ENCODE results near the gene KLHL21. TPM values are rescaled to one million over a fixed set of nuclear protein-coding genes. Genes with fewer than 3 reads are reported as not detected.

Gene KLHL21
- total RNA-seq, 1 experiment from 2014 or later, result 27.5 TPM

DNA sequence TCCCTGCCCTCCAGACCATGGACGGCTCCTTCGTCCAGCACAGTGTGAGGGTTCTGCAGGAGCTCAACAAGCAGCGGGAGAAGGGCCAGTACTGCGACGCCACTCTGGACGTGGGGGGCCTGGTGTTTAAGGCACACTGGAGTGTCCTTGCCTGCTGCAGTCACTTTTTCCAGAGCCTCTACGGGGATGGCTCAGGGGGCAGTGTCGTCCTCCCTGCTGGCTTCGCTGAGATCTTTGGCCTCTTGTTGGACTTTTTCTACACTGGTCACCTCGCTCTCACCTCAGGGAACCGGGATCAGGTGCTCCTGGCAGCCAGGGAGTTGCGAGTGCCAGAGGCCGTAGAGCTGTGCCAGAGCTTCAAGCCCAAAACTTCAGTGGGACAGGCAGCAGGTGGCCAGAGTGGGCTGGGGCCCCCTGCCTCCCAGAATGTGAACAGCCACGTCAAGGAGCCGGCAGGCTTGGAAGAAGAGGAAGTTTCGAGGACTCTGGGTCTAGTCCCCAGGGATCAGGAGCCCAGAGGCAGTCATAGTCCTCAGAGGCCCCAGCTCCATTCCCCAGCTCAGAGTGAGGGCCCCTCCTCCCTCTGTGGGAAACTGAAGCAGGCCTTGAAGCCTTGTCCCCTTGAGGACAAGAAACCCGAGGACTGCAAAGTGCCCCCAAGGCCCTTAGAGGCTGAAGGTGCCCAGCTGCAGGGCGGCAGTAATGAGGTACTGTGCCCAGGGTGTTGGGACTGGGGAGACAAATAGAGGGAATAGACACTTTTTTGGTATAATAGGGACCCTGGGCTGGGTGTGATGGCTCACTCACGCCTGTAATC is 21.9 kb downstream of the KLHL21 start:
- Histone ChIP-seq H3K4me2 (ENCODE audit: low read length) (peak overlapping the region; percentile 84), H3K9me2 (ENCODE audit: insufficient read depth) (no peaks in the 10 kb centered on the region), H3K9ac (ENCODE audit: low read length) (peak overlapping the region; percentile 74), H2AFZ (ENCODE audit: low read depth, low read length, poor library complexity, severe bottlenecking) (no peak overlapping the region), H3K27me3 (ENCODE audit: insufficient read depth, low read length) (no peaks in the 10 kb centered on the region), H3K4me3 (replicated peaks in 1 of 2; ENCODE audit: low read depth in 1 of 2, low read length in 2 of 2) (peak overlapping the region; percentile 79 to 91), H3K4me1 (ENCODE audit: control insufficient read depth in 1 of 2, insufficient read depth in 2 of 2, low read length in 2 of 2) (peaks cover 14 to 23% of the 10 kb centered on the region in 2 experiments), H3K9me3 (ENCODE audit: control insufficient read depth in 1 of 2, insufficient read depth in 1 of 2, low read depth in 1 of 2, low read length in 2 of 2) (no peaks in the 10 kb centered on the region), H4K20me1 (ENCODE audit: insufficient read depth) (no peaks in the 10 kb centered on the region), H3K36me3 (ENCODE audit: control insufficient read depth in 1 of 2, insufficient read depth in 2 of 2, low read length in 2 of 2) (peaks cover 0 to 2% of the 10 kb centered on the region in 2 experiments; a peak in 1 of 4 replicates), H3K79me2 (ENCODE audit: insufficient read depth, low read length) (peaks cover 30% of the 10 kb centered on the region), H3K27ac (ENCODE audit: low read depth, low read length) (peak overlapping the region; percentile 48)
- RAD21 ChIA-PET (ENCODE audit: low non-redundant PET in 1 of 2, low total read pairs in 2 of 2, uncharacterized antibody in 2 of 2, unreplicated experiment in 2 of 2), result no interaction called here
- DNase-seq (ENCODE audit: low read depth, low spot score) (no peak), ATAC-seq (peak; percentile 14)
- CTCF ChIA-PET, result interaction anchor here (1.7 kb wide), 1 partner anchor 27 kb away, joined by 4 read pairs; the partner anchor contains the start of gene NOL9
- TF ChIP-seq, protein P1, sequence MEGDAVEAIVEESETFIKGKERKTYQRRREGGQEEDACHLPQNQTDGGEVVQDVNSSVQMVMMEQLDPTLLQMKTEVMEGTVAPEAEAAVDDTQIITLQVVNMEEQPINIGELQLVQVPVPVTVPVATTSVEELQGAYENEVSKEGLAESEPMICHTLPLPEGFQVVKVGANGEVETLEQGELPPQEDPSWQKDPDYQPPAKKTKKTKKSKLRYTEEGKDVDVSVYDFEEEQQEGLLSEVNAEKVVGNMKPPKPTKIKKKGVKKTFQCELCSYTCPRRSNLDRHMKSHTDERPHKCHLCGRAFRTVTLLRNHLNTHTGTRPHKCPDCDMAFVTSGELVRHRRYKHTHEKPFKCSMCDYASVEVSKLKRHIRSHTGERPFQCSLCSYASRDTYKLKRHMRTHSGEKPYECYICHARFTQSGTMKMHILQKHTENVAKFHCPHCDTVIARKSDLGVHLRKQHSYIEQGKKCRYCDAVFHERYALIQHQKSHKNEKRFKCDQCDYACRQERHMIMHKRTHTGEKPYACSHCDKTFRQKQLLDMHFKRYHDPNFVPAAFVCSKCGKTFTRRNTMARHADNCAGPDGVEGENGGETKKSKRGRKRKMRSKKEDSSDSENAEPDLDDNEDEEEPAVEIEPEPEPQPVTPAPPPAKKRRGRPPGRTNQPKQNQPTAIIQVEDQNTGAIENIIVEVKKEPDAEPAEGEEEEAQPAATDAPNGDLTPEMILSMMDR (IDR thresholded peaks at IDR 0.05 in 2 of 3, conservative IDR thresholded peaks at IDR 0.05 in 1 of 3; ENCODE audit: borderline replicate concordance in 1 of 3, insufficient read depth in 1 of 3, low read depth in 2 of 3, low read length in 2 of 3), result peak in 2 of 3 experiments; percentile 26 to 27; a peak in 2 of 6 replicates
- TF ChIP-seq YY1 (IDR thresholded peaks at IDR 0.05; ENCODE audit: extremely low read depth, insufficient replicate concordance, low read depth, low read length), result no peak
- intact Hi-C loops (cut with micrococcal nuclease), result no loop called here
- TSS peak; percentile 52 for BruUV-seq (replicated peaks)
- POLR2A ChIA-PET, result interaction anchor here (0.7 to 1.6 kb wide), 2 partner anchors 21 to 46 kb away, joined by 3 to 10 read pairs; partner anchors contain the start of gene KLHL21

DNA sequence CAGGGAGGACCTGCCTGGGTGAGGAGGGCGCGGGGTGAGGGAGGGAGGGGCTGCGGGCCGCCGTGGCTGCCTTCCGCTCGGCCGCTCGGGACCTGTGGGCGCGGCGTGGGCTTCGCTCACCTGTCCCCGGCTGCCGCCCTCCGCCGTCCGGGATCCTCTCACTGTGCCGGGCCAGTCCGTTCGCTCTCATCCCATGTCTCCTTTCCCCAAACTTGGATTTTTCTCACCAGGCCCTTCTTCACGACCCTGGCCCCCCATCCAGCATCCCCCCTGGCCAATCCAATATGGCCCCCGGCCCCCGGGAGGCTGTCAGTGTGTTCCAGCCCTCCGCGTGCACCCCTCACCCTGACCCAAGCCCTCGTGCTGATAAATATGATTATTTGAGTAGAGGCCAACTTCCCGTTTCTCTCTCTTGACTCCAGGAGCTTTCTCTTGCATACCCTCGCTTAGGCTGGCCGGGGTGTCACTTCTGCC is 22.5 kb downstream of the KLHL21 start:
- Histone ChIP-seq H4K20me1 (ENCODE audit: insufficient read depth) (no peaks in the 10 kb centered on the region), H2AFZ (ENCODE audit: low read depth, low read length, poor library complexity, severe bottlenecking) (no peak overlapping the region), H3K9me3 (ENCODE audit: control insufficient read depth in 1 of 2, insufficient read depth in 1 of 2, low read depth in 1 of 2, low read length in 2 of 2) (no peaks in the 10 kb centered on the region), H3K4me3 (replicated peaks in 1 of 2; ENCODE audit: low read depth in 1 of 2, low read length in 2 of 2) (peak overlapping the region; percentile 79 to 91), H3K9me2 (ENCODE audit: insufficient read depth) (no peaks in the 10 kb centered on the region), H3K9ac (ENCODE audit: low read length) (peak overlapping the region; percentile 74), H3K4me2 (ENCODE audit: low read length) (peak overlapping the region; percentile 84), H3K79me2 (ENCODE audit: insufficient read depth, low read length) (peaks cover 30% of the 10 kb centered on the region), H3K27ac (ENCODE audit: low read depth, low read length) (peak overlapping the region; percentile 48), H3K36me3 (ENCODE audit: control insufficient read depth in 1 of 2, insufficient read depth in 2 of 2, low read length in 2 of 2) (peaks cover 0 to 2% of the 10 kb centered on the region in 2 experiments; a peak in 1 of 4 replicates), H3K4me1 (ENCODE audit: control insufficient read depth in 1 of 2, insufficient read depth in 2 of 2, low read length in 2 of 2) (peaks cover 14 to 23% of the 10 kb centered on the region in 2 experiments), H3K27me3 (ENCODE audit: insufficient read depth, low read length) (no peaks in the 10 kb centered on the region)
- intact Hi-C loops (cut with micrococcal nuclease), result no loop called here
- ATAC-seq, result peak; percentile 59
- CTCF ChIA-PET, result interaction anchor here (1.4 to 1.7 kb wide), 2 partner anchors 10 to 26 kb away, joined by 3 to 4 read pairs; partner anchors contain the start of gene NOL9
- no TSS peak for BruUV-seq (replicated peaks)
- TF ChIP-seq CEBPB (IDR thresholded peaks at IDR 0.05; ENCODE audit: low read depth), result no peak
- TF ChIP-seq YY1 (IDR thresholded peaks at IDR 0.05; ENCODE audit: extremely low read depth, insufficient replicate concordance, low read depth, low read length), result peak; percentile 38
- TF ChIP-seq, protein P2, sequence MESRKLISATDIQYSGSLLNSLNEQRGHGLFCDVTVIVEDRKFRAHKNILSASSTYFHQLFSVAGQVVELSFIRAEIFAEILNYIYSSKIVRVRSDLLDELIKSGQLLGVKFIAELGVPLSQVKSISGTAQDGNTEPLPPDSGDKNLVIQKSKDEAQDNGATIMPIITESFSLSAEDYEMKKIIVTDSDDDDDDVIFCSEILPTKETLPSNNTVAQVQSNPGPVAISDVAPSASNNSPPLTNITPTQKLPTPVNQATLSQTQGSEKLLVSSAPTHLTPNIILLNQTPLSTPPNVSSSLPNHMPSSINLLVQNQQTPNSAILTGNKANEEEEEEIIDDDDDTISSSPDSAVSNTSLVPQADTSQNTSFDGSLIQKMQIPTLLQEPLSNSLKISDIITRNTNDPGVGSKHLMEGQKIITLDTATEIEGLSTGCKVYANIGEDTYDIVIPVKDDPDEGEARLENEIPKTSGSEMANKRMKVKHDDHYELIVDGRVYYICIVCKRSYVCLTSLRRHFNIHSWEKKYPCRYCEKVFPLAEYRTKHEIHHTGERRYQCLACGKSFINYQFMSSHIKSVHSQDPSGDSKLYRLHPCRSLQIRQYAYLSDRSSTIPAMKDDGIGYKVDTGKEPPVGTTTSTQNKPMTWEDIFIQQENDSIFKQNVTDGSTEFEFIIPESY (IDR thresholded peaks at IDR 0.05; ENCODE audit: extremely low read depth, insufficient replicate concordance, low read length), result no peak
- DNase-seq (ENCODE audit: low read depth, low spot score), result no peak
- RAD21 ChIA-PET (ENCODE audit: low non-redundant PET in 1 of 2, low total read pairs in 2 of 2, uncharacterized antibody in 2 of 2, unreplicated experiment in 2 of 2), result interaction anchor here in 1 of 2 experiments (0.7 kb wide), 1 partner anchor 32 kb away, joined by 5 read pairs; no protein-coding TSS in a partner anchor
- POLR2A ChIA-PET, result interaction anchor here (0.6 to 1.6 kb wide), 6 partner anchors 9 to 46 kb away, joined by 3 to 10 read pairs (median 3); partner anchors contain the start of gene KLHL21
